SHP77 (cell line): Measurements from ENCODE around the gene HAPLN2.
"Not testable (repeated sequence)": the region's sequence is repeated elsewhere in the genome, so short reads cannot be mapped to it uniquely, and the experiment has no call there.

ENCODE experiments used
- DNase-seq, 2 experiments: peaks; one replicate each; lab custom pipeline; 2025; lab: John Stamatoyannopoulos, UW

HAPLN2 gene

DNA sequence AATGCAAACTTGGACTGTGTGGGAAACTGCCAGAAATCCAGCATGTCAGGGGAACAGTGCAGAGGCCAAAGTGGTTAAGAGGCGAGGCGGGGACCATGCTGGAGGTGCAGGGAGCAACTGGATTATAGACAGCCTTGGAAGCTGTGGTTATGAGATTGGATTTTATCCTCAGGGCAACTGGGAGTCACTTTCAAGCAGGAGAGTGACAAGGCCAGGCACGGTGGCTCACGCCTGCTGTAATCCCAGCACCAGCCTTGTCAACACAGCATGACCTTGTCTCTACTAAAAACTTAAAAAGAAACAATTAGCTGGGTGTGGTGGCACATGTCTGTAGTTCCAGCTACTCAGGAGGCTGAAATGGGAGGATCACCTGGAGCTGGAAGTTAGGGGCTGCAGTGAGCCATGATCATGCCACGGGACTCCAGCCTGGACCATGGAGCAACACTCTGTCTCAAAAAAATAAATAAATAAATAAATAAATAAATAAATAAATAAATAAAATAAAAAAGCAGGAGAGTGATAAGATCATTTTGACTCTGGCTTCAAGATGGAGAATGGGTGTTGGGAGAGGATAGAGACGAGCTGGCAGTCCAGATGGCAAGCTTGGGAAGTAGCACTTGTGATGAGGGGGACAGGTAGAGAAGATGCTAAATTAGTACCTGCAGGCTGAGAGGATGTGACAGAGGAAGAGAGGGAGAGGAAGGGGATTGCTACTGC, 3.5 kb downstream of the HAPLN2 start:
- no peak for DNase-seq

DNA sequence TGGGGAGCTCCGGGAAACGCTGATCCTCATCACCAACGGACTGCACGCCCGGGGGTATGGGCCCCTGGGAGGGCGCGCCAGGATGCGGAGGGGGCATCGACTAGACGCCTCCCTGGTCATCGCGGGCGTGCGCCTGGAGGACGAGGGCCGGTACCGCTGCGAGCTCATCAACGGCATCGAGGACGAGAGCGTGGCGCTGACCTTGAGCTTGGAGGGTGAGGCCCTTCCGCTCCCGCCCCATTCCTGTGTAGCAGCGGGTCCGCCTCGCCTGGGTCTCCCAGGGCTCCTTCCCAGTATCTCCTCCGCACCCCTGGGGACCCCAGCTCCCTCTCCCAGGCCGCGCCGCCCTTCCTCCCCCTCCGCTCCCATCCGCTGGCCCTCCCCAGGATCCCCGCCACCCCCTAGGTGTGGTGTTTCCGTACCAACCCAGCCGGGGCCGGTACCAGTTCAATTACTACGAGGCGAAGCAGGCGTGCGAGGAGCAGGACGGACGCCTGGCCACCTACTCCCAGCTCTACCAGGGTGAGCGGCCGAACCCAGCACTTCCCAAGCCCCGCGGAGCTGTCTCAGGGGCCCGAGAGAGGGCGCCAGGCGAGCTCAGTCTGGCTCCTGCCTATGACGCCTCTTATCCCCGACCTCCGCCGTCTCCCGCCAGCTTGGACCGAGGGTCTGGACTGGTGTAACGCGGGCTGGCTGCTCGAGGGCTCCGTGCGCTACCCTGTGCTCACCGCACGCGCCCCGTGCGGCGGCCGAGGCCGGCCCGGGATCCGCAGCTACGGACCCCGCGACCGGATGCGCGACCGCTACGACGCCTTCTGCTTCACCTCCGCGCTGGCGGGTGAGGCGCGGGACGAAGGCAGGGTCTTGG, 5.0 kb downstream of the HAPLN2 start:
- peak; percentile 78 to 92 for DNase-seq

DNA sequence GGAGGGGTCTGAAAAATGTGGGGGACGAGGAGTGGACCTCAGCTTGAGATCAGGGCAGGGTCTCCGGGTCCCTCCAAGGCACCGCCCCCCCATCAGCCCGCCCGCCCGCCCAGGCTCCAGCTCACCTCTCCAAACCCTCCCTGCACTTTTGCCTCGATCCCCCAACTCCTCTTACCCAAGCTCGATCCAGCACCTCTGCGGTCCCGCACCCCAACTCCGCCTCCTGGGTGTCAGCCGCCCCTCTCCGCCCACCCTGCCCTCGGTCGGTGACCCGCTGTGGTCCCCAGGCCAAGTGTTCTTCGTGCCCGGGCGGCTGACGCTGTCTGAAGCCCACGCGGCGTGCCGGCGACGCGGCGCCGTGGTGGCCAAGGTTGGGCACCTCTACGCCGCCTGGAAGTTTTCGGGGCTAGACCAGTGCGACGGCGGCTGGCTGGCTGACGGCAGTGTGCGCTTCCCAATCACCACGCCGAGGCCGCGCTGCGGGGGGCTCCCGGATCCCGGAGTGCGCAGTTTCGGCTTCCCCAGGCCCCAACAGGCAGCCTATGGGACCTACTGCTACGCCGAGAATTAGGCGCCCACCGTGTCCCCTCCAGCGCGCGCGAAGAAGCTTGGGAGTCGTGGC, 5.7 kb downstream of the HAPLN2 start:
- no peak for DNase-seq

DNA sequence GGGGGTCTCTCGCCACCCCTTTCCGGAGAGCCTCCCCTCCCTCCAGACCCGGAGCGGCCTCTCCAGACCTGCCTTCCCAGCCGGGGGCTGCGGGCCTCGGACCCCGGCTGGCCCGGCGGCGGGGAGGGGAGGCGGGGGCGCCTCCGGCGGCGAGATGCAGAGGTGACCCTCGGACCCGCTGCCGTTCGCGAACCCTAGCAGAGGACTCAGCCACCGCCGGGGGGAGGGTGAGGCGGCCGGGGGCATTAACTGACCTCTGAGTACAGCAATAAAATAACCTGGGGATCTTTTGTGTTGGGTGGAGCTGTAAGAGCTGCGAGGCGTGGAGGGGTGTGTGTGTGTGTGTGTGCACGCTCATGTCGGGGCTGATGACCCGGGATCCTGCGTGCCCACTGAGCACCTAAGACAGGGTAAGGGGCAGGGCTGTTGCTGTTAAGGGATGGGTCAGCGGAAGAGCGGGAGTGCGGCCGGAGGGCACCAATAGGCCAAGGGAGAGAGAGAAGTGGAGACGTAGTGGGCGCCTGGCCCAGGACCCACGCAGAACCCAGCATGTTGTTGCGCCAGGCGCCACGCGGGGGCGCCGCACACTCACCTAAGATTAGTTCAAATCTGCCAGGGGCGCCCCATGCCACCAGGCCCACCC, 6.3 kb downstream of the HAPLN2 start:
- peak; percentile 48 to 61 for DNase-seq

DNA sequence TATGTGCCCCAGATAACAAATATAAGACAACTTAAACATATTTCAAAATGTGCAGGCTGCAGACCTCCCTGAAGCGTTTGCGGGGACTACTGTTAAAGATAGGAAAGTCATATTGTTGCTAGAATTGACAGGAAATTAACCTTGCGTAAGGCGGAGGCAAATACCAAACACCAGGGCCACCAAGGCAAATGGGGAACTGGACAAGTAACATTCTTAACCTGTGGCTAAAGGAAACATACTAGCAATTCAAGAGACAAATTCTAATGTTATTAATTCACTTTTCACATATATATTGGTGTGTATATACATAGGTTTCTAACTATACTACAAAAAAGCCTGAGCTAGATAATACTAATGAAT, 6.8 kb downstream of the HAPLN2 start:
- DNase-seq: no peak

DNA sequence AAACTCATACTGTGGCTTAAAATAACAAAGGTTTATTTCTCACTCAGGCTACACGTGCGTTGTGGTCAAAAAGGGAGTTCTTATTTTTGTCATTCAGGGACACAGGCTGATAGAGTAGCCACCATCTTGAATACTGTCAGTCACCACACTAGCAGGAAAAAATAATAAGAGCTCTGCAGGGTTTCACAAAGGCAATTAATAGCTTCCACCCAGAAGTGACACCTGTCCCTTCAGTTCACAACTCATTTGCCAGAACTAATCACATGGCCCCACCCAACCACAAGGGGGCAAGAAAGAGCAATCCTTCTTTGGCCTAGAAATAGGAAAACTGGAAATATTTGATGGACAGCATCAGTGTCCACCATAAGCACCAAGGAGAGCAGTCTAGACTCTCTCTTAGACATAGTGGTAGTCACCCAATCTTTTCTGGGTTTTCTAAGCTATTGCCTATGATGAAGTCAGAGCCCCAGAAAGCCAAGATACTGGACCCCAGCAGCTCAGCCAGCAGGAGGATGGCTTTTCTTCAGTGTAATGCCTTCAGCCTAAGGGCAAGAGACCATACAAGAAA, 8.2 kb downstream of the HAPLN2 start:
- DNase-seq: peak; percentile 66 to 82

DNA sequence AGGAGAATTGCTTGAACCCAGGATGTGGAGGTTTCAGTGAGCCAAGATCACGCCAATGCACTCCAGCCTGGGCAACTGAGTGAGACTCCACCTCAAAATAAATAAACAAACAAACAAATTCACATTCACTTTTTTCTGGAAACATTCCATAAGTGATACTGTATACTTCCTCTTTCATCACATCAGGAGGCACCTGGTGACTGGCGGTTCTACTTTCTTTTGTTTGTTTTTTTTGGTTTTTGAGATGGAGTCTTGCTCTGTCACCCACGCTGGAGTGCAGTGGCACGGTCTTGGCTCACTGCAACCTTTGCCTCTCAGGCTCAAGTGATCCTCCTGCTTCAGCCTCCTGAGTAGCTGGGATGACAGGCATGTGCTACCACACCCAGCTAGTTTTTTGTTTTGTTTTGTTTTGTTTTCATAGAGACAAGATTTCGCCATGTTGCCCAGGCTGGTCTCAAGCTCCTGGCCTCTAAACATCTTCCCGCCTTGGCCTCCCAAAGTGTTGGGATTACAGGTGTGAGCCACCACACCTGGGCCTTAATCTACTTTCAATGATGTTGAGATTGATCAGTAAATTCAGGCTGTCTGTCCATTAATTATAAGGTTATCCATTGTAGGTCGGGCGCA, 10.7 kb downstream of the HAPLN2 start:
- DNase-seq: no peak

DNA sequence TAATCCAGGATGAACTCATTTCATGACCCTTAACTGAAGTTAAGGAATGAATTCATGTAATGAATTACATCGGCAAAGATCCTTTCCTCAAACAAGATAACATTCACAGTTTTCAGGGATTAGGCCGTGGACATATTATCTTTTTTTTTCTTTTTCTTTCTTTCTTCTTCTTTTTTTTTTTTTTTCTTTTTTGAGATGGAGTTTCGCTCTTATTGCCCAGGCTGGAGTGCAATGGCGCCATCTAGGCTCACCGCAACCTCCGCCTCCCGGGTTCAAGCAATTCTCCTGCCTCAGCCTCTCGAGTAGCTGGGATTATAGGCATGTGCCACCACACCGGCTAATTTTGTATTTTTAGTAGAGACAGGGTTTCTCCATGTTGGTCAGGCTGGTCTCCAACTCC, 11.9 kb downstream of the HAPLN2 start:
- DNase-seq: not testable (repeated sequence)

DNA sequence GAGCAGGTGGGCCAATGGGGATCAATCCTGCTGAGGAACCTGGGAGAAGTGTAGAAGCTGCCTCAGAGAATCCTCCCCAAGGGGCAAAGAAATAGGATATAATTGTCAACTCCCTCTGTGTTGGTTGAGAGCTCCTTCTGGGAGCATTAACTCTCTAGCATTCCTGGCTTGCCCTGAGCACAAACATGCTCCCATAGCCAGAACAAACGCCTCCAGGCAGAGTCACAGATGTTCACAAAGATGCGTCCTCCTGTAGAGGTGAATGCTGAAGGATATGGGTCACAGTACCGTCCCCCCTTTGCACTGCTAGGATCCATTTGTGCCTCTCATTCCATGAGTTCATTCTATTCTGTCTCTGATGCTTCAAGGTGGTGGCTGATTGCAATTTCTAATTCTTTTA, 13.1 kb downstream of the HAPLN2 start:
- DNase-seq: no peak

DNA sequence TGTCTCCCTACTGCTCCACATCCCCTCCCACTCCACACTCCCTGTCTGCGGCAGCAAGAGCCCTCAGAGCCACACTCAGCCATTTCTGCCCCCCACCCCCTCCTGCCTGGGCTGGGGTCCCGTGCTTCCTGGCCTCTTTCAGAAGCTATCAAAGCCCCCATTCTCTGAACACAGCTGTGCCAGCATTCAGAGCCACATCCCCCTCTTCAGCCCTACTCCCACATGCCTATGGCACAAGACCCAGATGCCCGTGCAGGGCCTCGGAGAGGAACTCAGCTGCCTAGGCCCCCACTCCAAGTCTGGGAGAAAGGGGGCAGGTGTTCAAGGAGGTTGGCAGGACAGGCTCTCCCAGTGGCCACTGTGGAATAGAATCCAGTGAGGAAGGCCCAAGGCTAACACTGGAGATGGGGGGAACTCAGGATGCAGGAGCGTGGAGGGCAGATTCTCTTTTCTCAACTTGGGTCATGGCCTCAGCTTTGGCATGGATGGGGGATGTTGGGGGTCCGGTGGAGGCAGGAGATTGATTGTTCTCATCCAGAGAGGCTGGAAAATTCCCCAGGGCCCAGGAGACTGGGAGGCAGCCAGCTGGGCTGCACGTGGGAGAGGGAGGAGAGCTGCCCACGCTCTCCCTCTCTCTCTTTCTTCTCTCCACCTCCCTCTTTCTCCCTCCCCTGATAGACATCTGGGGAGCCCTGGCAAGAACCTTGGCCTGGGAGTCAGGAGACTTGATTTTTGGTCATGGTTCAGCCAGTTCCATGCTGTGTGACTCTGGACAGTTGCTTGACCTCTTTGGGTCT, 19.2 kb downstream of the HAPLN2 start:
- DNase-seq: no peak

DNA sequence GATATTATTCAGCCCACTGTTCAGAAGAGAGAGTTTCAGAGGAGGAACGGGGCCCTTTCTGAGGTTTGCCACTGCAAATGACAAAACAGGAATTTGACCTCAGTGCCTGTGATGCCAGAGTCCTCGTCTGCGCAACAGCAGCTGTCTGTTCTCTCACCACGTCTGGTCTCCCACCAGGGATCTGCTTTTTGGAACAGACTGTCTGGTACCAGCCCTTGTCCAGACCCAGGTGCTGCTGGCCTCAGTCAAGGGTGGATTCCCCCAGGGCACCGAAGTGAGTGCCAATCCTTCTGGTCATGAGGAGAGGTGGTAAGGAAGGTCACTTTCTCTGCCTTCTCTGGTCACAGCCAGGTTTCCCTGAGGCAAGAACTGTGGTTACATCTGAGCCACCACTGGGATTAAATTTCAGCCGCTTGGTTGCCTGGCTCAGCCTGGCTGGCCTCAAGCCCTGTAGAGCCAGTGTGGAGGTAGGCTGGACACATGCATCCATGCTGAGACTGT, 20.4 kb downstream of the HAPLN2 start:
- no peak for DNase-seq

DNA sequence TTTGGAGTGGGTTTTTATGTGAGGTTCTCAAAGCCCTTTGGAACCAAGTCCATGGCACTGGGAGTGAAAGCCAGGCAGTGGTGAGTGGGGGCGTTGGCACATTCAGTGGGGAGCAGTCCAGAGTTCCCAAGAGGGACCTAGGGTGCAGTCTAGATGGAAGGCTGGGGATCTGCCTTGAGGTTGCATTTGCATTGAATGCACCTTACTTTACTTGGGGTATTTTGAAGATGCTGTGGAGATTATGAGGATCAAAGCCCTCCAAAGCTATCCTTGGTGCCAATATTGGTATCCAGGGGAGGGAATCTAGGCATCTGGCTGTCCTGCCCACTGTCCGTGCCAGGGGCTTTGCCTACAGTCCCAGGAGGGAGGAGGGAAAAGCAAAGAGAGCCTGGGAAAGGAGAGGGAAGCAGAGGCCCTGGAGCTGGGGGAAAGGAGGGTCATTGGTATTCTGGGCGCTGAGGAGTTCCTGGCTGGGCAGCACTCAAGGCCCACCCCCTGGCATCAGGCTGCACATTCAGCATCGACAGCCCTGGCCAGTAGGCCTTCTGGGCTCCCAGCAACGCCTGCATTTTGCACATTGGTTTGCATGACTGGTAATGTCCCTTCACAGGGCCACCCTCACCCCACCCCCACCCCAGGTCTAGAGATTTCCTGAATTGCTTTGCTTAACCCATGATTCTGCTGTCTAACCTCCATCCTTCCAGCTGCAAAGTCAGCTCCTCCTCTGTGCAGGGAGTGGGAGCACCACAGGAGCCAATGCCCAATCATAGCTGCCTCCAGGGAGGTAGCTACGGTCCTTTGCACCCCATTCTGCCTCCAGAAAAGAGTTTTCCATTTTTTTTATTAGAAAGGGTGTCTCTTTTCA, 21.9 kb downstream of the HAPLN2 start:
- DNase-seq: no peak

DNA sequence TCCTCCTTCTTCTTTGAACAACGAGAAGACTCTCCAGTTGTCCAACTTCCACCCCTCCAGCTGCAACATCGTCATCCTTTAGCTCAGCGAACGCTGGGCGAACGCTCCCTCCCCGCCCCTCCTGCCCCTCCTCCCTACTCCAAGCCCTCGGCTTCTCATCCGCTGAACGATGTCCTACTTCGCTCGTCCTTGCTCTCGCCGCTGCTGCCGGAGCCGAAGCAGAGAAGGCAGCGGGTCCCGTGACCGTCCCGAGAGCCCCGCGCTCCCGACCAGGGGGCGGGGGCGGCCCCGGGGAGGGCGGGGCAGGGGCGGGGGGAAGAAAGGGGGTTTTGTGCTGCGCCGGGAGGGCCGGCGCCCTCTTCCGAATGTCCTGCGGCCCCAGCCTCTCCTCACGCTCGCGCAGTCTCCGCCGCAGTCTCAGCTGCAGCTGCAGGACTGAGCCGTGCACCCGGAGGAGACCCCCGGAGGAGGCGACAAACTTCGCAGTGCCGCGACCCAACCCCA, 22.6 kb downstream of the HAPLN2 start, which contains the start of gene BCAN:
TSS of gene BCAN (plus strand) at position 357 of the 504 bp plus-strand sequence. CDS start 3,938 bp downstream, outside the sequence.
- no peak for DNase-seq

DNA sequence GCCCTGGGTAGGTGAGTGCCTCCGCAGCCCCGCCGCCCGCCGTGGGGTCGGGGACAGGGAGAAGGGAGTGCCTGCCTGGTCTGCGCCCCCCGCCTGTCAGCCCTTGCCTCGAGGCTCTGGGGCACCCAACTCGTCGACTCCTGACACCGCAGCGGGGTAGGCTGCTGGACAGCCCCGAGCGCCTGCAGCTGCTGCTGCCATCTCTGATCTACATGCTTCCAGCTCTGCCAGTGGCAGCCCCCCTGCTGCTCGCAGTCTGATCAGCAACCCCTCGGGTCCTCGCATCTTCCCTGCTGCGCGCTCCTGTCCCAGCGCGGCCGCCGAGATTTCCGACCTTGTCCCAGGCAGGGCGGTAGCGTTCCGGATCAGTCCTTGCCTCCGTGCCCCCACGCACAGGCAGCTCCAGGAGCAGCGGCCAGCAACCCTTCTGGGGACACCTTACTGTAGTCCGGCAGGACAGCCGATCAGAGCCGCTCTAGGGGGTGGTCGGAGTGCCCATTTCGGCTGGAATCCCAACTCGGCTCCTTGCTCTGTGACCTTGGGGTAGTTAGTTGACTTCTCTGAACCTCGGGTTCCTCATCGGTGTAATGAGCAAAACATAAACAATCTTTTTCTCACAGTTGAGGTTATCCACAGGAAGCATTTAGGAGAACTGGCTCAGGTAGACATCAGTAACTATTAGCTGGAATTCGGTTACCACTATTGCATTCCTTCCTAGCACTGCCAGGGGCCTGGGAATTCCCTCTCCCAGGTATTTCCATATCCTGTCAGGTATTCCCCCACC, 23.2 kb downstream of the HAPLN2 start:
- no peak for DNase-seq

DNA sequence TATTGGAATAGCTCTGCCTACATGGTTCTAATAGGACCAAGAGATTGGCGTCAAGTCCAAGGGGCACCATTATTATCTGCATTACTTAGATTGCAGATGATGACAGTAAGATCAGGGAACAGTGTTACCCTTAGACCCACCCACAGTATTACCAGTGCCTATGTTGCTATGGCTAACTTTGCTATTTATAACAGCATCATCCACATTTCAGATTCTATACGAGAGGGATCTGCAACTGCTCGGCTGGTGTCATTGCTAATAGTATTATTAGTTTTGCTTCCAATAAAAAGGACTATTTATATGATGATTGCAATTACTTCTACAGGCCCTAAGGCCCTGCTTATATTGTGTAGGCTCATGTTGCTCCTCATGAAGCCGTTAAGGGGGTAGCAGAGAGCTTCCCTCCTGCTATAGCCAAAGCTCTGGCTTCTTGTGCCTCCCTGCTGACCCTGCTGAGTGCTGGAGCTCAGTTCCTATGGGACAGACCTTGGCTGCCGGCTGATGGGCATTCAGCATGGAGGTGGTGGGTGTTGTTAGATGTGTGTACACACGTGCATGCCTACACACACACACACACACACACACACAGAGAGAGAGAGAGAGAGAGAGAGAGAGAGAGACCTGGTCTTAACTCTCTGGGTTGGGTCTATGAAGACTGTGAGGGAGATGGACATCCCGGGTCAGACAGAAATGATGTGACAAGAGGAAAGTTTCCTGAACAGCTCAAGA, 24.0 kb downstream of the HAPLN2 start:
- DNase-seq: no peak

DNA sequence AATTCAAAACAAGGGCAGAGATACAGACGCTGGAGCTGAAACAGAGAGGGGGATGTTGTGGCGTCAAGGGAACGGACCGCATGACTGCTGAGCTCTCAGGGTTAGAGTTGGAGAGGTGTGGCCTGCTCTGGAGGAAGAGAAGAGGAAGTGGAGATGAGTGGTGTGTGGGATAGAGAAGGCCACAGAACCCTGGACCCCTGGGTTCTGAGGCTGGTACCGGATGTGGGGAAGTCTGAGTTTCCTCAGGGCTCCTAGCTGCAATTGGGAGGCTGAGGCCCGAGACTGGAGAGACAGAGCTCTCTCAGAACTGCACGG, 24.5 kb downstream of the HAPLN2 start:
- DNase-seq: no peak

DNA sequence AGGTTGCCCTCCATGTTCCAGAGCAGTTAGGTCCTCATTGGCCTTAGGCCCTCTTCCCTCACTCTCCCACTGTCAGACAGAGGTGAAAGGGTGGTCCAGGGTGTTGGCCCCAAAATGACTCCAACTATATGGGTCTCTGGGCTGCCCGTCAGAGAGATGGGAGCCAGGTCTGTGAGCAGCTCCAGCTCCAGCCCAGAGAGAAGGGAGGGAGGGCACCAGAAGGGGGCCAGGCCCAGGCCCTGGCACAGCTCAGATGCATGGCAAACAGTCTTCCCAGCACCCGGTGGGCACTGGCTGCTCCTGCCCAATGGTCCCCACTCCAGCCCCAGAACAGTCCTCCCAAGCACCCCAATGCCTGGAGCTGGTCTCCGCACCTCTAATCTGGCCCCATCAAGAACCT, 24.9 kb downstream of the HAPLN2 start:
- no peak for DNase-seq

DNA sequence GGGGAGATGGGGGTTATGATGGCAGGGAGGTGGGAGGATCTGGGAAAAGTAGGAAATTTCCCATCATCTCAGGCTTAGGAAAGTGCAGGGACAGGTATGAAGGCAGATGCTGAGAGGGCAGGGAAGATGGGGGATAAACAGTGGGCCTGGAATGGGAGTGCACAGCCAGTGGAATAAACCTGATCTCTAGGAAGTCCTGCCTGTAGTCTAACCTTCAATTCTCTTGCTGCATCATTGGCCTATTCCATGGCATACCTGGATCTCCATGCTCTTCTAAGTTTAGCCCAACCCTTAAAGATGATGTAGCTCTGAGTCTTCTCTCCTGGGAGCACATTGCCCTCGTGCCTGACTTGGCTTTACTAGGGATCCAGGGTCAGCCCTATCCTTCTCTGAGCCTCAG, 25.4 kb downstream of the HAPLN2 start:
- DNase-seq: no peak
